Smooth muscle cell (in vitro differentiated cells): Measurements from ENCODE around the gene CAMKMT. TPM values are rescaled to one million over a fixed set of nuclear protein-coding genes. Genes with fewer than 3 reads are reported as not detected.

Experiments used
- DNase-seq: peaks from one replicate; lab custom pipeline; 2025; ENCODE audit not compliant: unreplicated experiment; lab: John Stamatoyannopoulos, UW
- H2AFZ ChIP-seq: fragments of 200-600 bp; sonication (generic); 2 replicates; pipeline ENCODE4 v1.6.0; 2016; ENCODE audit warnings: antibody characterized with exemption, low read depth, mild to moderate bottlenecking
- H3F3A ChIP-seq: fragments of 200-600 bp; sonication (generic); 2 replicates; pipeline ENCODE4 v1.6.0; 2017; ENCODE audit warnings: antibody characterized with exemption, low read depth
- H3K27ac ChIP-seq: fragments of 200-600 bp; sonication (generic); 2 replicates; pipeline ENCODE4 v1.5.1; 2016; ENCODE audit warnings: low read depth, mild to moderate bottlenecking
- H3K27me3 ChIP-seq: fragments of 200-600 bp; sonication (generic); 2 replicates; pipeline ENCODE4 v1.6.1; 2016; ENCODE audit warnings: low read depth, mild to moderate bottlenecking
- H3K36me3 ChIP-seq: fragments of 200-600 bp; sonication (generic); 2 replicates; pipeline ENCODE4 v1.5.1; 2016; ENCODE audit warnings: low read depth
- H3K4me1 ChIP-seq: fragments of 200-600 bp; sonication (generic); 2 replicates; pipeline ENCODE4 v1.5.1; 2016; ENCODE audit warnings: low read depth
- H3K4me2 ChIP-seq: fragments of 200-600 bp; sonication (generic); 2 replicates; pipeline ENCODE4 v1.6.0; 2016; ENCODE audit warnings: mild to moderate bottlenecking
- H3K4me3 ChIP-seq: fragments of 200-600 bp; sonication (generic); 2 replicates; pipeline ENCODE4 v1.5.1; 2016; ENCODE audit warnings: mild to moderate bottlenecking
- H3K79me2 ChIP-seq: fragments of 200-600 bp; sonication (generic); 2 replicates; pipeline ENCODE4 v1.6.0; 2016; ENCODE audit warnings: low read depth, mild to moderate bottlenecking
- H3K9ac ChIP-seq: fragments of 200-600 bp; sonication (generic); 2 replicates; pipeline ENCODE4 v1.6.0; 2016; ENCODE audit warnings: low read depth
- H3K9me3 ChIP-seq: fragments of 200-600 bp; sonication (generic); replicated peaks from 2 replicates; pipeline ENCODE4 v1.5.1; 2016; ENCODE audit warnings: low read depth
- H4K20me1 ChIP-seq: fragments of 200-600 bp; sonication (generic); 2 replicates; pipeline ENCODE4 v1.6.0; 2016; ENCODE audit warnings: low read depth
- CTCF ChIP-seq: fragments of 200-600 bp; sonication (generic); IDR thresholded peaks from 2 replicates; pipeline ENCODE4 v1.5.1; 2017; ENCODE audit warnings: borderline replicate concordance, mild to moderate bottlenecking, antibody characterized with exemption; ENCODE audit not compliant: insufficient read depth, poor library complexity, severe bottlenecking
- WGBS: methylation state at CpG from one replicate; pipeline ENCODE4 v1.1.7; 2016; ENCODE audit warnings: low lambda C conversion rate; 5-methylcytosine and 5-hydroxymethylcytosine counted together
- polyA plus RNA-seq: library from polyadenylated mRNA; unstranded; fragments of >200 nt; fragmentation: Nextera tagmentation; extraction: Ambion mirVana; gene quantifications from 2 replicates; pipeline ENCODE4 v1.2.1, GENCODE V29; 2016
- total RNA-seq: library from RNA; depleted of rRNA; stranded (reverse); fragments of >200 nt; gene quantifications from 2 replicates; pipeline ENCODE4 v1.2.3, GENCODE V29; 2014

The CAMKMT gene
- total and polyA plus RNA-seq, 2 experiments from 2014 or later: 7.2 to 7.6 TPM

DNA sequence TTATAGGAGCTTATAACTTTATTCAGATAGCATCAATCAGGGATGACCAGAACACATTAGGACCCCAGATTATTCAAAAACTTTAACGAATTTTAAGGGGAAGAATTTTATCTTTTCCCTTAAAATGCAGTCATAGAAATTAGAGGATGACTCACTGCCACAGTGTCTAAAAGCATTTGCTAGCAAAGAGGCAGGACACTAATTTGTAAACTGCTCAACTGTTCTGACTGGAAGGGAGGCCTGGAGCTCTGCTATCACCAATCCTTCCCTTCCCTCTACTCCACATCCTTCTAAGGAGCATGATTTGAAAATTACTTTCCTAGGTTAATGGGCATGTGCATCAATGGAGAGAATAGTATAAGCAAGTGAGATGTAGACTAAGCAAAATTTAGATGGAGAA lies 40.9 kb upstream of the CAMKMT start:
- Histone ChIP-seq H2AFZ (no peak overlapping the region), H3K4me3 (no peak overlapping the region), H3K79me2 (no peaks in the 10 kb centered on the region), H3K9ac (no peak overlapping the region), H3F3A (no peaks in the 10 kb centered on the region), H3K27ac (no peak overlapping the region), H3K9me3 (no peaks in the 10 kb centered on the region), H3K4me1 (no peaks in the 10 kb centered on the region), H4K20me1 (no peaks in the 10 kb centered on the region), H3K36me3 (peaks cover 42% of the 10 kb centered on the region), H3K4me2 (no peak overlapping the region), H3K27me3 (no peaks in the 10 kb centered on the region)
- 59% methylated on average over 1 of the region's 1 CpG for WGBS
- DNase-seq: no peak
- TF ChIP-seq CTCF: no peak

DNA sequence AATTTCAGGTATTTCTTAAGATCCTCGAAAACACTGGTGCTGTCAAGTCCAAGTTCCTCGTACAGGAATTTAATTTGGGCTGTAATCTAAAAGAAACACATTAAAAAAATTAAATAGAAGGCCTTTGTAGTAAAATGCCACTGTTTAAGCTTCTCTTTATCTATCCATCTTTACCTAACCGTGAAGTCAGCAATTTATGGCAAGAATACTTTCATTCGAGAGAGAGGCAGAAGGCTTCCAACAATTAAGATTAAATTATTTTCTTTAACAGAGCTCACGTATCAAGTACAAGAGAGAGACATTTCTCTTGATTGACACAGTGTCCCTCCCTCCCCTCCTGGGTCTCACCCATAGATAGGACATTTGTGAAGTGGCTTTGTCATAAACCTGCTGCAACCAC lies 40.4 kb upstream of the CAMKMT start:
- Histone ChIP-seq H3K27ac (no peak overlapping the region), H3K9ac (no peak overlapping the region), H3K79me2 (no peaks in the 10 kb centered on the region), H3K27me3 (no peaks in the 10 kb centered on the region), H2AFZ (no peak overlapping the region), H3K4me1 (no peaks in the 10 kb centered on the region), H4K20me1 (no peaks in the 10 kb centered on the region), H3F3A (no peaks in the 10 kb centered on the region), H3K4me2 (no peak overlapping the region), H3K36me3 (peaks cover 37% of the 10 kb centered on the region), H3K9me3 (no peaks in the 10 kb centered on the region), H3K4me3 (no peak overlapping the region)
- 97% methylated on average over 5 of the region's 5 CpGs for WGBS
- no peak for TF ChIP-seq CTCF
- no peak for DNase-seq

DNA sequence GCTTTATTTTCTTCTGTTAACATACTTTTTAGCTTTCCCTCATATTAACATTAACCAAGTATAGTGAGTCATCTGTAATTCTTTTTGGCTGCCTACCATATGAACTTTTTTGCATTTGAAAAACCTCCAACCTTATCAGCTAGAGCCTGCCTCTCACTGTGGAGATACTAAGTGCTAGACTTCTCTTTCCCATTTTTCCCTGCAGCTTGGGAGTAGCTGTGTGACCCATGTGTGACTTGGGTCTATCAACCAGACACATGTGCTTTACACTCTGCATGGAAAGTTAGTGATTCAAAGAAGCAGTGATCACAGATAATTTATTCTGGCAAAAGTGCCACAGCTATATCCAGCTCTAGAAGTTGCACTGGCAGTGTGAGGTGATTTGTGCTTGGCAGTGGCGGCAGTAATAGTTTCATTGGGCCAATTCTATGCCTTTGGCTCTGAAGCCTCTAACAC lies 36.7 kb upstream of the CAMKMT start:
- Histone ChIP-seq H3K9me3 (no peaks in the 10 kb centered on the region), H3K27ac (no peak overlapping the region), H3K4me3 (no peak overlapping the region), H3K36me3 (peaks cover 30% of the 10 kb centered on the region), H2AFZ (no peak overlapping the region), H3K9ac (no peak overlapping the region), H3F3A (no peaks in the 10 kb centered on the region), H4K20me1 (no peaks in the 10 kb centered on the region), H3K79me2 (no peaks in the 10 kb centered on the region), H3K4me2 (no peak overlapping the region), H3K4me1 (peaks cover 9% of the 10 kb centered on the region), H3K27me3 (no peaks in the 10 kb centered on the region)
- TF ChIP-seq CTCF: no peak
- no peak for DNase-seq
- WGBS: 100% methylated on average over 1 of the region's 1 CpG

DNA sequence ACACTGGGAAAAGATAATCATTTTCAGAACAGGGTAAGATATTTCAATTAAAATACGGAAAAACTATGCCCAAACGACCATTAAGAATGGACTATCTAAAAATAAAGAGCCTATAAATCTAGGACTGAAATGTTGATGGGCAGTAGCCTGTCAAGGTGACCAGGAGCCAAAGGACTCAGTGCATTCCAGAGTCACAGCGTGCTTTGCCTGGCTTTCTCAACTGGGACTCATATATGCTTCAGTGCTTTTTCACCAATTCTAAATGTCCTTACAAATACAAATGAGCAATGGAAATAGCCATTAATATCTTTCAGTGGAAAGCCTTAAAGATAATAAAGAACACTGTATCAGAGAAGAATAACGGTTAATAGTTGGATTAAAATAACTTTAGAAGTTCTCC lies 35.9 kb upstream of the CAMKMT start:
- Histone ChIP-seq H2AFZ (no peak overlapping the region), H3K36me3 (peaks cover 21% of the 10 kb centered on the region)
- DNase-seq: no peak

More for the DNA sequence above, 35.9 kb upstream of the CAMKMT start:
- Histone ChIP-seq H4K20me1 (no peaks in the 10 kb centered on the region), H3K27me3 (no peaks in the 10 kb centered on the region), H3K9ac (no peak overlapping the region), H3K4me2 (no peak overlapping the region), H3K9me3 (no peaks in the 10 kb centered on the region), H3K4me3 (no peak overlapping the region), H3K4me1 (peaks cover 16% of the 10 kb centered on the region), H3F3A (no peaks in the 10 kb centered on the region), H3K27ac (no peak overlapping the region), H3K79me2 (no peaks in the 10 kb centered on the region)
- TF ChIP-seq CTCF: no peak
- WGBS: 93% methylated on average over 4 of the region's 4 CpGs
